ENCODE results near the gene CDKAL1. TPM values are rescaled to one million over a fixed set of nuclear protein-coding genes. Genes with fewer than 3 reads are reported as not detected.
A peak's percentile ranks its signal among the peaks of the same experiment; 100 is the strongest.

The CDKAL1 gene
- total and polyA plus RNA-seq, 9 of the 15 experiments (the other 6 are each of a cell fraction or from before 2014, with no cell fraction given) = 11.2 to 36.3 (median 20.1) TPM

DNA sequence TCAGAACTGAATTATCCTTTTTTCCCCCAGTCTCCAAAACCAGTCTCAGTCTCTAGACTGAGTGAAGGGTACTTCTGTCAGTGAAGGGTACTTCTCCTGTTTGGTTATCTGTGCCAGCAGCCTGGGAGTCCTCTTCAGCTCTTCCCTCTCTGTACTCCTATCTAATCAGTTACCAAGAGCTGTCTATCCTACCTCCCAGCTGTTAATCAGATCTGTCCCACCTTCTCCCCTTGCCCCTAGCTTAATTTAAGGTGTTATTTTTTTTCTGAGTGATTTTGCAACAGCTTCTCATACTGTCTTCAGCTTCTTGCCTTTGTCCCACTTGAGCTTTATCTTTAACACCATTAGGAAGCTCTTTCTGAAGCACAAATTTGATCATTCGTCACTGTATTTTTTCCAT lies 567.4 kb downstream of the CDKAL1 start (continued):
- TF ChIP-seq ZNF407 (IDR thresholded peaks at IDR 0.05; ENCODE audit: low read depth) (no peak), AFF4 (CRISPR knock-in tag; IDR thresholded peaks at IDR 0.05) (no peak), CCNT2 (IDR thresholded peaks at IDR 0.05; ENCODE audit: borderline replicate concordance, extremely low read depth, insufficient read length, low read depth, low read length) (peak; percentile 45), ZC3H8 (IDR thresholded peaks at IDR 0.05) (no peak), EWSR1 (IDR thresholded peaks at IDR 0.05; ENCODE audit: borderline replicate concordance, low read depth, partially characterized antibody) (no peak), ZNF384 (IDR thresholded peaks at IDR 0.05; ENCODE audit: low read depth, low read length) (peak; percentile 30; the same call in 1 of the 2 replicates), ATF1 (CRISPR knock-in tag; IDR thresholded peaks at IDR 0.05) (no peak), ATF1 (tag; IDR thresholded peaks at IDR 0.05) (no peak), NFIC (IDR thresholded peaks at IDR 0.05) (peak; percentile 81), DPF2 (IDR thresholded peaks at IDR 0.05) (peak; percentile 86), TAL1 (IDR thresholded peaks at IDR 0.05) (peak; percentile 94), ESRRB (CRISPR knock-in tag; IDR thresholded peaks at IDR 0.05; ENCODE audit: borderline replicate concordance) (no peak), NONO (IDR thresholded peaks at IDR 0.05; ENCODE audit: low read depth in 2 of 2, low read length in 1 of 2) (no peak), STAT5A (IDR thresholded peaks at IDR 0.05; ENCODE audit: borderline replicate concordance, low read length) (peak; percentile 90), ZFP36 (IDR thresholded peaks at IDR 0.05; ENCODE audit: low read depth, low read length, partially characterized antibody) (no peak), PML (IDR thresholded peaks at IDR 0.05; ENCODE audit: low read length) (peak; percentile 95), ZNF589 (CRISPR knock-in tag; IDR thresholded peaks at IDR 0.05; ENCODE audit: low read depth) (no peak), SIN3A (IDR thresholded peaks at IDR 0.05; ENCODE audit: borderline replicate concordance in 2 of 2, control insufficient read depth in 1 of 2, low read depth in 2 of 2, low read length in 2 of 2) (no peak), ZFP1 (CRISPR knock-in tag; IDR thresholded peaks at IDR 0.05) (no peak)

Measured in K562 (cell line).